Stimulated activated naive CD8-positive, alpha-beta T cell treated with anti-CD3 and anti-CD28 coated beads, Interleukin-15, amount 100 ng/mL, for 72 hours (primary cell): Measurements from ENCODE around the gene NR0B2.

Experiments
- ATAC-seq: fragments of 150-1000 bp; cut with Tn5 transposase; 2 replicates; pipeline ENCODE4 v1.10.0; 2021; ENCODE audit warnings: mild to moderate bottlenecking, moderate library complexity
- DNase-seq, 2 donors: peaks; one replicate each; pipeline ENCODE4 v3.0.0; 2021 to 2022
- H3K27ac Mint-ChIP-seq, 2 donors: one replicate each; pipeline ENCODE4 v1.8.0; 2022; ENCODE audit warnings: mild to moderate bottlenecking in 2 of 2, mixed read lengths in 2 of 2, moderate library complexity in 2 of 2
- H3K27me3 Mint-ChIP-seq: one replicate; pipeline ENCODE4 v1.8.0; 2022; ENCODE audit warnings: mixed read lengths
- H3K4me1 Mint-ChIP-seq: one replicate; pipeline ENCODE4 v1.8.0; 2022; ENCODE audit warnings: mild to moderate bottlenecking, mixed read lengths
- H3K4me3 Mint-ChIP-seq, 2 donors: one replicate each; pipeline ENCODE4 v1.8.0; 2022; ENCODE audit warnings: mild to moderate bottlenecking in 2 of 2, mixed read lengths in 2 of 2, moderate library complexity in 1 of 2
- H3K9me3 Mint-ChIP-seq, 2 donors: one replicate each; pipeline ENCODE4 v1.8.0; 2022; ENCODE audit warnings: mixed read lengths in 2 of 2

The NR0B2 gene

GRCh38 chr1:26911399-26912146 lies 2.2 kb downstream of the NR0B2 start:
- H3K4me1 Mint-ChIP-seq = no peaks in the 10 kb centered on the region
- ATAC-seq (no peak), DNase-seq (no peak)
- H3K4me3 Mint-ChIP-seq = no peak overlapping the region
- no peaks in the 10 kb centered on the region for H3K9me3 Mint-ChIP-seq
- no peak overlapping the region for H3K27ac Mint-ChIP-seq
- no peaks in the 10 kb centered on the region for H3K27me3 Mint-ChIP-seq

- H3K4me3 Mint-ChIP-seq = no peak overlapping the region
- no peaks in the 10 kb centered on the region for H3K9me3 Mint-ChIP-seq
- ATAC-seq (no peak), DNase-seq (no peak)
- no peaks in the 10 kb centered on the region for H3K4me1 Mint-ChIP-seq
- H3K27ac Mint-ChIP-seq = peak overlapping the region in 1 of 2 donors; percentile 21
- no peaks in the 10 kb centered on the region for H3K27me3 Mint-ChIP-seq
These were observed 3.2 kb downstream of the NR0B2 start for GRCh38 chr1:26910343-26911160.

- H3K4me3 Mint-ChIP-seq = no peak overlapping the region
- peak overlapping the region in 1 of 2 donors; percentile 67 for H3K27ac Mint-ChIP-seq
- H3K4me1 Mint-ChIP-seq = no peaks in the 10 kb centered on the region
- ATAC-seq = no peak
- no peak for DNase-seq
- no peaks in the 10 kb centered on the region for H3K27me3 Mint-ChIP-seq
- H3K9me3 Mint-ChIP-seq = no peaks in the 10 kb centered on the region
These were observed 3.8 kb downstream of the NR0B2 start for GRCh38 chr1:26909951-26910342.

- no peak for ATAC-seq
- Mint-ChIP-seq H3K9me3 (no peaks in the 10 kb centered on the region), H3K4me3 (no peak overlapping the region), H3K4me1 (peaks cover 2% of the 10 kb centered on the region), H3K27ac (peak overlapping the region in 1 of 2 donors; percentile 13), H3K27me3 (no peaks in the 10 kb centered on the region)
- no peak for DNase-seq
These were observed 6.5 kb downstream of the NR0B2 start for GRCh38 chr1:26907071-26907917.

- Mint-ChIP-seq H3K4me1 (peaks cover 36% of the 10 kb centered on the region), H3K27me3 (no peaks in the 10 kb centered on the region), H3K4me3 (peak overlapping the region; percentile 92 to 94), H3K27ac (peak overlapping the region; percentile 98 to 99), H3K9me3 (no peaks in the 10 kb centered on the region)
- ATAC-seq (no peak), DNase-seq (no peak)
These were observed 12.8 kb downstream of the NR0B2 start for GRCh38 chr1:26900815-26901511.

- peaks cover 36% of the 10 kb centered on the region for H3K4me1 Mint-ChIP-seq
- peak within 1 kb of the TSS; percentile 98 to 99 for H3K27ac Mint-ChIP-seq
- H3K4me3 Mint-ChIP-seq = peak within 1 kb of the TSS; percentile 92 to 94
- no peaks in the 10 kb centered on the region for H3K27me3 Mint-ChIP-seq
- DNase-seq (peak; percentile 80 to 88), ATAC-seq (peak; percentile 95)
- H3K9me3 Mint-ChIP-seq = no peaks in the 10 kb centered on the region
These were observed 13.6 kb downstream of the NR0B2 start, which contains the start of gene GPATCH3 for GRCh38 chr1:26900001-26900814. Gene GPATCH3, minus strand, starts transcription at chr1:26900467. Its CDS starts 25 bp downstream, at chr1:26900442.

- DNase-seq = no peak
- peaks cover 34% of the 10 kb centered on the region for H3K4me1 Mint-ChIP-seq
These were observed 16.4 kb downstream of the NR0B2 start for GRCh38 chr1:26897351-26897750.

GRCh38 chr1:26894263-26894662 lies 19.5 kb downstream of the NR0B2 start:
- H3K27ac Mint-ChIP-seq = peak overlapping the region in 1 of 2 donors; percentile 7
- H3K4me1 Mint-ChIP-seq = peaks cover 33% of the 10 kb centered on the region
- H3K27me3 Mint-ChIP-seq = no peaks in the 10 kb centered on the region
- H3K9me3 Mint-ChIP-seq = no peaks in the 10 kb centered on the region
- ATAC-seq (no peak), DNase-seq (no peak)
- no peak overlapping the region for H3K4me3 Mint-ChIP-seq

More at GRCh38 chr1:26897351-26897750, 16.4 kb downstream of the NR0B2 start:
- Mint-ChIP-seq H3K27ac (peak overlapping the region in 1 of 2 donors; percentile 65), H3K27me3 (no peaks in the 10 kb centered on the region), H3K9me3 (no peaks in the 10 kb centered on the region), H3K4me3 (no peak overlapping the region)
- ATAC-seq = no peak

GRCh38 chr1:26890467-26890796 lies 23.3 kb downstream of the NR0B2 start:
- Mint-ChIP-seq H3K27ac (peak overlapping the region; percentile 98), H3K4me1 (peaks cover 27% of the 10 kb centered on the region), H3K9me3 (no peaks in the 10 kb centered on the region), H3K27me3 (no peaks in the 10 kb centered on the region), H3K4me3 (peak overlapping the region; percentile 98 to 100)
- no peak for DNase-seq
- ATAC-seq = peak; percentile 55

GRCh38 chr1:26889551-26890466 lies 24.0 kb downstream of the NR0B2 start, which contains the start of gene GPN2:
Gene GPN2, minus strand, starts transcription at chr1:26890283. Its CDS starts 187 bp downstream, at chr1:26890096.
- DNase-seq (peak; percentile 69 to 76), ATAC-seq (peak; percentile 97)
- H3K4me1 Mint-ChIP-seq = peaks cover 33% of the 10 kb centered on the region
- no peaks in the 10 kb centered on the region for H3K27me3 Mint-ChIP-seq
- H3K27ac Mint-ChIP-seq = peak within 1 kb of the TSS; percentile 98
- H3K9me3 Mint-ChIP-seq = no peaks in the 10 kb centered on the region
- peak within 1 kb of the TSS; percentile 98 to 100 for H3K4me3 Mint-ChIP-seq

- DNase-seq (no peak), ATAC-seq (no peak)
- Mint-ChIP-seq H3K4me3 (peak overlapping the region; percentile 98 to 100), H3K9me3 (no peaks in the 10 kb centered on the region), H3K27me3 (no peaks in the 10 kb centered on the region), H3K4me1 (peaks cover 33% of the 10 kb centered on the region), H3K27ac (peak overlapping the region; percentile 17 to 83)
These were observed 25.5 kb downstream of the NR0B2 start for GRCh38 chr1:26888231-26888630.

GRCh38 chr1:26887125-26887524 lies 26.6 kb downstream of the NR0B2 start:
- Mint-ChIP-seq H3K4me3 (no peak overlapping the region), H3K27ac (no peak overlapping the region), H3K9me3 (no peaks in the 10 kb centered on the region), H3K4me1 (peaks cover 38% of the 10 kb centered on the region), H3K27me3 (no peaks in the 10 kb centered on the region)
- DNase-seq (no peak), ATAC-seq (no peak)

- ATAC-seq = no peak
- H3K4me1 Mint-ChIP-seq = peaks cover 12% of the 10 kb centered on the region
- H3K4me3 Mint-ChIP-seq = no peak overlapping the region
- no peaks in the 10 kb centered on the region for H3K27me3 Mint-ChIP-seq
- DNase-seq = no peak
- no peaks in the 10 kb centered on the region for H3K9me3 Mint-ChIP-seq
- peak overlapping the region; percentile 3 to 89 for H3K27ac Mint-ChIP-seq
These were observed 30.9 kb downstream of the NR0B2 start for GRCh38 chr1:26882696-26883463.
